SK-N-SH treated with all-trans-retinoic acid at 6 μM for 48 hours (cell line): ENCODE results near the gene PHYHIPL.
"Not testable (repeated sequence)": the region's sequence is repeated elsewhere in the genome, so short reads cannot be mapped to it uniquely, and the experiment has no call there.

Experiments
- ATAC-seq: fragments of 200-7000 bp; cut with Tn5 transposase; 3 replicates; pipeline ENCODE4 v1.9.1; 2020; ENCODE audit warnings: mild to moderate bottlenecking, moderate library complexity
- ARNTL ChIP-seq: fragments of 450-650 bp; formaldehyde crosslinking; IDR thresholded peaks from 2 replicates; pipeline ENCODE4 v1.5.0; 2020; ENCODE audit warnings: low read depth, mild to moderate bottlenecking, moderate library complexity, borderline replicate concordance
- BACH2 ChIP-seq: fragments of 250-450 bp; sonication (Bioruptor Pico); IDR thresholded peaks from 2 replicates; pipeline ENCODE4 v1.9.0; 2021; ENCODE audit warnings: mild to moderate bottlenecking, borderline replicate concordance
- CREB5 ChIP-seq: fragments of 250-450 bp; sonication (Bioruptor Pico); IDR thresholded peaks from 2 replicates; pipeline ENCODE4 v1.5.1; 2020; ENCODE audit warnings: low read depth, mild to moderate bottlenecking, moderate library complexity
- CSDC2 ChIP-seq: fragments of 250-450 bp; sonication (Bioruptor Pico); IDR thresholded peaks from 2 replicates; pipeline ENCODE4 v1.5.0; 2020; ENCODE audit warnings: mild to moderate bottlenecking, moderate library complexity
- CSRNP3 ChIP-seq: fragments of 250-450 bp; sonication (Bioruptor Pico); IDR thresholded peaks from 2 replicates; pipeline ENCODE4 v1.5.1; 2021; ENCODE audit warnings: mild to moderate bottlenecking, moderate library complexity
- GLIS3 ChIP-seq: fragments of 250-450 bp; sonication (Bioruptor Pico); IDR thresholded peaks from 2 replicates; pipeline ENCODE4 v1.5.0; 2020; ENCODE audit warnings: mild to moderate bottlenecking, moderate library complexity
- OSR1 ChIP-seq: fragments of 250-450 bp; sonication (Bioruptor Pico); IDR thresholded peaks from 2 replicates; pipeline ENCODE4 v1.8.0; 2022; ENCODE audit warnings: moderate library complexity, mild to moderate bottlenecking, inconsistent platforms
- RARB ChIP-seq: fragments of 250-450 bp; sonication (Bioruptor Pico); IDR thresholded peaks from 2 replicates; pipeline ENCODE4 v1.8.0; 2021; ENCODE audit warnings: mild to moderate bottlenecking, moderate library complexity
- SNAI2 ChIP-seq: fragments of 250-450 bp; sonication (Bioruptor Pico); IDR thresholded peaks from 2 replicates; pipeline ENCODE4 v1.5.0; 2020; ENCODE audit warnings: mild to moderate bottlenecking, moderate library complexity
- TCF4 ChIP-seq: fragments of 250-450 bp; sonication (Bioruptor Pico); IDR thresholded peaks from 2 replicates; pipeline ENCODE4 v1.8.0; 2021; ENCODE audit warnings: mild to moderate bottlenecking, moderate library complexity, borderline replicate concordance
- TOX ChIP-seq: fragments of 250-450 bp; sonication (Bioruptor Pico); IDR thresholded peaks from 2 replicates; pipeline ENCODE4 v1.8.0; 2021; ENCODE audit warnings: mild to moderate bottlenecking, moderate library complexity, borderline replicate concordance
- TSHZ2 ChIP-seq: fragments of 250-450 bp; sonication (Bioruptor Pico); IDR thresholded peaks from 2 replicates; pipeline ENCODE4 v1.5.0; 2020; ENCODE audit warnings: mild to moderate bottlenecking, moderate library complexity
- ZC3H10 ChIP-seq: fragments of 250-450 bp; sonication (Bioruptor Pico); IDR thresholded peaks from 2 replicates; pipeline ENCODE4 v1.5.1; 2021; ENCODE audit warnings: mild to moderate bottlenecking, moderate library complexity
- ZFP3 ChIP-seq: fragments of 250-450 bp; sonication (Bioruptor Pico); IDR thresholded peaks from 2 replicates; pipeline ENCODE4 v1.5.0; 2020; ENCODE audit warnings: mild to moderate bottlenecking, moderate library complexity
- ZFP30 ChIP-seq: fragments of 450-650 bp; formaldehyde crosslinking; IDR thresholded peaks from 2 replicates; pipeline ENCODE4 v1.5.0; 2022; ENCODE audit warnings: mild to moderate bottlenecking, moderate library complexity
- ZNF565 ChIP-seq: fragments of 450-650 bp; formaldehyde crosslinking; conservative IDR thresholded peaks from 2 replicates; pipeline ENCODE4 v1.5.0; 2020; ENCODE audit warnings: low read depth, mild to moderate bottlenecking, moderate library complexity
- ZNF70 ChIP-seq: fragments of 450-650 bp; formaldehyde crosslinking; IDR thresholded peaks from 2 replicates; pipeline ENCODE4 v1.5.0; 2020; ENCODE audit warnings: mild to moderate bottlenecking, moderate library complexity
- ZNF8 ChIP-seq: fragments of 450-650 bp; formaldehyde crosslinking; IDR thresholded peaks from 2 replicates; pipeline ENCODE4 v1.5.0; 2020; ENCODE audit warnings: mild to moderate bottlenecking, moderate library complexity

PHYHIPL gene

DNA sequence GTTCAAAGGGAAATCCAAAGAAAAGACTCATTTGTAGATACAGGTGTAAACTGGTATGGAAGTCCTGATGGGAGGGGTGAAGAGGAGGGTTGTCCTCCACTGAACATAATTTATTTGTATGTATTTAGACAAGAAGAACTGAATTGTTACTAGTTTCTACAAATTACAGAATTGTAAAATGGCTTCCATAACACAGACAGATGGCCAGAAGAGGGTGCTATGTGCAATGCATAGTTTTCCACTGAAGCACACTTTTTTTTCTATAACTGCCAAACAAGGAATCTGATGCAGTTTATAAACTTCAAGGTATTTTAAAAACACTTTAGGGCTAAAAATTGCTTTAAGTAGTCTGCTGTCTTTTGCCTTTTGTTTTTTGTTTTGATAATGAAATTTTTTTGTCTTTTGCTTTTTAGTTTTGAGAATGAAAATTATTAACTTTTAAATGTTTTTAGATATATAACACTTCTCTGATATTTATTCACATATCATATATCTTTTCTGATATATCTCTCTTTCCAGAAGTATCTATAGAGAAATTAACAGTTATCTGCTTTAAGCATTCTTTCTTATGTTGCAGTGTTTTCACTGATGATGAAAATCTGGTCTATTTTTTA lies 58.5 kb downstream of the PHYHIPL start:
- peak; percentile 66 for ATAC-seq
- TF ChIP-seq ZNF70 (CRISPR knock-in tag) (no peak), ZC3H10 (CRISPR knock-in tag) (no peak), GLIS3 (CRISPR knock-in tag) (no peak), RARB (CRISPR knock-in tag) (no peak), CSRNP3 (CRISPR knock-in tag) (no peak)

DNA sequence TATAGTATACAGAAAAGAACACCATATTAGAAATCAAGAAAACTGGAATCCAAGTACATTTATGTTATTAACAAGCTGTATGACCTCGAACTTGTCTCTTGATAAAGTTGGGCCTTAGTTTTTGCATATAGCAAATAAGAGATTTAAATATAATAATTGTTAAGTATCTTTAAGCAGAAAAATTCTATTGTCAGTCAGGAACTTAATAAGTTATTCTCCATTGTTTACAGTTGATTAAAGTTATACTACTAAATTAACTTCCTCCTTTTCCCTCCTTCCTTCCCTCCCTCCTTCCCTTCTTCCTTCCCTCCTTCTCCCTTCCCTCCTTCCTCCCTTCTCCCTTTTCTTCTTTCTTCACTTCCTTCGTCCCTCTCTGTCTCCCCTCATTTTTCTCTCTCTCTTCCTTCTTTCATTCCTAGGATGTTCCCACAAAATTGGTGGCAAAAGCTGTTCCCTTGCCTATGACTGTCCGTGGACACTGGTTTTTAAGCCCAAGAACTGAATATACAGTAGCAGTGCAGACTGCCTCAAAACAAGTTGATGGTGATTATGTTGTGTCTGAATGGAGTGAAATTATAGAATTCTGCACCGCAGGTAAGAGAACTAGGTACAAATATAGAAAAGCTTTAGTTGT lies 59.7 kb downstream of the PHYHIPL start:
- TF ChIP-seq TCF4 (CRISPR knock-in tag) (no peak), TSHZ2 (CRISPR knock-in tag) (no peak), ZNF565 (no peak), ZFP3 (CRISPR knock-in tag) (no peak), TOX (CRISPR knock-in tag) (no peak), BACH2 (no peak), CREB5 (CRISPR knock-in tag) (no peak)
- ATAC-seq = no peak

GRCh38 chr10:59237775-59238174 lies 61.3 kb downstream of the PHYHIPL start:
- ATAC-seq = no peak
- no peak for TF ChIP-seq ZFP30
- no peak for TF ChIP-seq ARNTL
- no peak for TF ChIP-seq ZNF70 (CRISPR knock-in tag)
- TF ChIP-seq CREB5 (CRISPR knock-in tag) = no peak
- TF ChIP-seq BACH2 = no peak
- no peak for TF ChIP-seq TOX (CRISPR knock-in tag)
- no peak for TF ChIP-seq ZNF8
- TF ChIP-seq OSR1 (CRISPR knock-in tag) = no peak
- TF ChIP-seq CSRNP3 (CRISPR knock-in tag) = no peak

GRCh38 chr10:59239108-59239507 lies 62.7 kb downstream of the PHYHIPL start:
- not testable (repeated sequence) for ATAC-seq

- peak; percentile 62; the same call in 2 of the 3 replicates for ATAC-seq
- TF ChIP-seq CSDC2 (CRISPR knock-in tag) = no peak
- no peak for TF ChIP-seq SNAI2 (CRISPR knock-in tag)
These were observed 64.2 kb downstream of the PHYHIPL start for GRCh38 chr10:59240582-59241183.
